Measurements from ENCODE around the gene RAB7A.
"Not testable (repeated sequence)": the region's sequence is repeated elsewhere in the genome, so short reads cannot be mapped to it uniquely, and the experiment has no call there.

Gene RAB7A

DNA sequence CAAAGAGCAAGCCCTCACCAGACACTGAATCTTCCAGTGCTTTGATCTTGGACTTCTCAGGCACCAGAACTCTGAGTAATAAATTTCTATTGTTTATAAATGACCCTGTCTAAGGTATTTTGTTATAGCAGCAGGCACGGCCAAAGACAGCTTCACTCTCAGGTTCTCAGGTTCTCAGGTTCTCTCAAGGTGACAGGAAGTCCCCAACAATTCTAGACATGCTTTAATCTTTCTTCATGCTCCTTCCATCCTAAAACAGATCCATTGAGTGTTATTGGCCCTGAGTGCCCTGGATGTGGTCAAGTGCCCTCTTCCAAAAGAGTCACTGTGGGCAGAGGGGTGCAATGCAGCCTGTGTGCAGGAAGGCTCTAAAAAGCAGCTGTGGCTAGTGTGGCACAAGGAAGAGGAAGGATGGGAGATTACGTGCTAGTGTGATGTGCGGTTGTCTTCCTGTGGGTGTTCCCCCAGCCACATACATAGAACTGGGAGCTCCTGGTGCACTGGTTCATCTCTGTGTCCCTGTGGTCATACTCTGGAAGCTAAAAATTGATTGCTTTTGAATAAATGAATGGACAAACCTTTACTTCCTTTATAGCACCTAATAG is 11.0 kb upstream of the RAB7A start:
- H3K4me3 Mint-ChIP-seq, result no peak overlapping the region
- H3K36me3 Mint-ChIP-seq (ENCODE audit: low read depth), result no peaks in the 10 kb centered on the region
- peaks cover 21% of the 10 kb centered on the region for H3K27me3 Mint-ChIP-seq (ENCODE audit: low read depth, poor library complexity)
- H3K9me3 Mint-ChIP-seq, result no peaks in the 10 kb centered on the region
- H3K4me1 Mint-ChIP-seq, result peaks cover 20% of the 10 kb centered on the region
- no peak overlapping the region for H3K27ac Mint-ChIP-seq
- no peak for DNase-seq
- TF ChIP-seq, protein P1, sequence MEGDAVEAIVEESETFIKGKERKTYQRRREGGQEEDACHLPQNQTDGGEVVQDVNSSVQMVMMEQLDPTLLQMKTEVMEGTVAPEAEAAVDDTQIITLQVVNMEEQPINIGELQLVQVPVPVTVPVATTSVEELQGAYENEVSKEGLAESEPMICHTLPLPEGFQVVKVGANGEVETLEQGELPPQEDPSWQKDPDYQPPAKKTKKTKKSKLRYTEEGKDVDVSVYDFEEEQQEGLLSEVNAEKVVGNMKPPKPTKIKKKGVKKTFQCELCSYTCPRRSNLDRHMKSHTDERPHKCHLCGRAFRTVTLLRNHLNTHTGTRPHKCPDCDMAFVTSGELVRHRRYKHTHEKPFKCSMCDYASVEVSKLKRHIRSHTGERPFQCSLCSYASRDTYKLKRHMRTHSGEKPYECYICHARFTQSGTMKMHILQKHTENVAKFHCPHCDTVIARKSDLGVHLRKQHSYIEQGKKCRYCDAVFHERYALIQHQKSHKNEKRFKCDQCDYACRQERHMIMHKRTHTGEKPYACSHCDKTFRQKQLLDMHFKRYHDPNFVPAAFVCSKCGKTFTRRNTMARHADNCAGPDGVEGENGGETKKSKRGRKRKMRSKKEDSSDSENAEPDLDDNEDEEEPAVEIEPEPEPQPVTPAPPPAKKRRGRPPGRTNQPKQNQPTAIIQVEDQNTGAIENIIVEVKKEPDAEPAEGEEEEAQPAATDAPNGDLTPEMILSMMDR (IDR thresholded peaks at IDR 0.05), result no peak

DNA sequence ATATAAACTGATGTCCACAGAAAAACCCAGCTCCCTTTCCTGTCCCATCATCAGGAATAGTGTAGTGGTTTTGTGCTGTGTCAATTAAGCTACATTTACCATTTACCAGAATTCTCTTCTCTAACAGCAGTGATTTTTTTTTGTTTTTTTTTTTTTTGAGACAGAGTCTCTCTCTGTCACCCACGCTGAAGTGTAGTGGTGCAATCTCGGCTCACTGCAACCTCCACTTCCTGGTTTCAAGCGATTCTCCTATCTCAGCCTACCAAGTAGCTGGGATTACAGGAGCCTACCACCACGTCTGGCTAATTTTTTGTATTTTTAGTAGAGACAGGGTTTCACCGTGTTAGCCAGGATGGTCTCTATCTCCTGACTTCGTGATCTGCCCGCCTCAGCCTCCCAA is 7.1 kb upstream of the RAB7A start:
- not testable (repeated sequence) for DNase-seq; H3K9me3 Mint-ChIP-seq; H3K27ac Mint-ChIP-seq; H3K36me3 Mint-ChIP-seq (ENCODE audit: low read depth); H3K4me3 Mint-ChIP-seq
- peaks cover 40% of the 10 kb centered on the region for H3K27me3 Mint-ChIP-seq (ENCODE audit: low read depth, poor library complexity)
- H3K4me1 Mint-ChIP-seq, result peaks cover 12% of the 10 kb centered on the region

DNA sequence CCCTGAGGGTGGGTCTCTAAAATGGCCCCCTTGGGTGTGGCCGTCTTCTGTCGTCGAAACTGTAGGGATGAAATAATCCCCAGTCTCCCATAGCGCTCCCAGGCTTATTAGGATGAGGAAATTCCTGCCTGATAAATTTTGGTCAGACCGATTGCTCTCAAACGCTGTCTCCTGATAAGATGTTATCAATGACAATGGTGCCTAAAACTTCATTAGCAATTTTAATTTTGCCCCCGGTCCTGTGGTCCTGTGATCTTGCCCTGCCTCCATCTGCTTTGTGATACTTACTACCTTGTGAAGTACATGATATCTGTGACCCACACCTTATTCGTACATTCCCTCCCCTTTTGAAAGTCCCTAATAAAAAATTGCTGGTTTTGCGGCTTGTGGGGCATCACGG is 5.1 kb upstream of the RAB7A start:
- Mint-ChIP-seq H3K27me3 (ENCODE audit: low read depth, poor library complexity) (peaks cover 38% of the 10 kb centered on the region), H3K36me3 (ENCODE audit: low read depth) (no peaks in the 10 kb centered on the region), H3K4me3 (no peak overlapping the region), H3K27ac (no peak overlapping the region), H3K9me3 (no peaks in the 10 kb centered on the region), H3K4me1 (peaks cover 12% of the 10 kb centered on the region)
- TF ChIP-seq, protein P1 (IDR thresholded peaks at IDR 0.05), result no peak
- no peak for DNase-seq

DNA sequence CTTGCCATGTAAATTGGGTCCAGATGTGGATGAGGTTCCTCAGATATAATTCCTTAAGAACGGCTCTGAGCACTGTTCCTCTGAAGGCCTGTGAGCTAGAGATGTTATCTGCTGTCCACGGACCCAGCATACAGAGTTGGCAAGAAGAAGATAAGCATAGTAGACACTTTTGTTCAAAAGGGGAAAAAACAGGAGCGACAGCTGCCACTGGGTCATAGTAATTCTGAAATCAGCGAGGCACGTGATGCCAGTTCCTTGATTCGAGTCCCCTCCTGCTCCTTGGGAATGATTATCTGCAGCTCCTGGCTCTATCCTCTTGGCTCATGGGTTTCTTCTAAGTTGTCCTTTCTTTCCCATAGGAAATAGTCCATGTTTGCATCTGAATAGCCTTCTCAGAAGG is 2.5 kb upstream of the RAB7A start:
- Mint-ChIP-seq H3K9me3 (no peaks in the 10 kb centered on the region), H3K36me3 (ENCODE audit: low read depth) (peaks cover 5% of the 10 kb centered on the region), H3K4me3 (no peak overlapping the region), H3K27ac (no peak overlapping the region), H3K4me1 (peaks cover 31% of the 10 kb centered on the region), H3K27me3 (ENCODE audit: low read depth, poor library complexity) (peaks cover 38% of the 10 kb centered on the region)
- TF ChIP-seq, protein P1 (IDR thresholded peaks at IDR 0.05), result no peak
- DNase-seq, result no peak

DNA sequence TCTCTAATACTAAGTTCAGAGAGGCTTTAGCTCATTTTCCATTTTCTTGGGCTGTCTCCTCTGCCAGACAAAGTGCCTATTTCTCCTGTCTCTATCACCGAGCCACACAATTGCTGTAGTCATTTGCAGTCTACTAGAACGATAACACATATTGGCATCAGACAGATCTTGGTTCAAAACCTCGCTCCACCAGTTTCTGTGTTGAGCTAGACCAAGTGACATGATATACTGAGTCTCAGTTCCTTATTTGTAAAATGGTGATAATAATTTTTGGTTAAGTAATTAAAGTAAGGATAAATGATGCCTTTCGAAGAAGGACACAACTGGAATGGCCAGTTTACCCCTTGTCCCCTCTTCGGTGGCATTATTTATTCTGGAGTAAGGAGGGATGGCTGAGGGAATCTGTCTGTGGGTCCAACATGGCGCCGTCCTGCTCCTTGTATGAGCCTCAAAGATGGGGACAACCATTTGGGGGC is 398 bp upstream of the RAB7A start:
- TF ChIP-seq, protein P1 (IDR thresholded peaks at IDR 0.05), result no peak
- H3K27ac Mint-ChIP-seq, result peak overlapping the region; percentile 95
- H3K4me1 Mint-ChIP-seq, result peaks cover 47% of the 10 kb centered on the region
- H3K27me3 Mint-ChIP-seq (ENCODE audit: low read depth, poor library complexity), result peaks cover 28% of the 10 kb centered on the region
- H3K36me3 Mint-ChIP-seq (ENCODE audit: low read depth), result peaks cover 21% of the 10 kb centered on the region
- no peak for DNase-seq
- peak overlapping the region; percentile 92 for H3K4me3 Mint-ChIP-seq
- H3K9me3 Mint-ChIP-seq, result no peaks in the 10 kb centered on the region

DNA sequence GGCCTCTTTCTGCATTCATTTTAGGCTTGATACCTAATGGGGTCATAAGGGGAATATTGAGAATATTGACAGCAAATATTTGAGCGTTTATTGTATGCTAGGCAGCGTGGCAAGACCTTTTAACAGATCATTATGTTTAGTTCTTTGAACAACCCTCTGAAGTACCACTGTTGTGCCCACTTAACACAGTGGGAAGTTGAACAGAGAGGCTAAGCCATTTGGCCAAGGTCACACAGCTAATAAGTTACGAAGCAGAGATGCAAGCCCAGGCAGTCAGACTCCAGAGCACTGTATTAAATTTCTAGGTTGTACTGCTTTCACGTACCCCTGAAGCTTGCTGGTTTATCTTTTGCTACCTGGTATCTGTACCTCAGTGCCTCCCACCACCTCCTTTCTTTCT is 1.1 kb downstream of the RAB7A start:
- Mint-ChIP-seq H3K4me1 (peaks cover 53% of the 10 kb centered on the region), H3K4me3 (peak overlapping the region; percentile 92), H3K27ac (peak overlapping the region; percentile 86), H3K9me3 (no peaks in the 10 kb centered on the region), H3K36me3 (ENCODE audit: low read depth) (peaks cover 32% of the 10 kb centered on the region), H3K27me3 (ENCODE audit: low read depth, poor library complexity) (peaks cover 16% of the 10 kb centered on the region)
- TF ChIP-seq, protein P1 (IDR thresholded peaks at IDR 0.05), result no peak
- DNase-seq, result no peak

All from nephron progenitor cell (in vitro differentiated cells).